ENCODE measurements around the gene PCSK4.
A peak's percentile ranks its signal among the peaks of the same experiment; 100 is the strongest.

Gene PCSK4

DNA sequence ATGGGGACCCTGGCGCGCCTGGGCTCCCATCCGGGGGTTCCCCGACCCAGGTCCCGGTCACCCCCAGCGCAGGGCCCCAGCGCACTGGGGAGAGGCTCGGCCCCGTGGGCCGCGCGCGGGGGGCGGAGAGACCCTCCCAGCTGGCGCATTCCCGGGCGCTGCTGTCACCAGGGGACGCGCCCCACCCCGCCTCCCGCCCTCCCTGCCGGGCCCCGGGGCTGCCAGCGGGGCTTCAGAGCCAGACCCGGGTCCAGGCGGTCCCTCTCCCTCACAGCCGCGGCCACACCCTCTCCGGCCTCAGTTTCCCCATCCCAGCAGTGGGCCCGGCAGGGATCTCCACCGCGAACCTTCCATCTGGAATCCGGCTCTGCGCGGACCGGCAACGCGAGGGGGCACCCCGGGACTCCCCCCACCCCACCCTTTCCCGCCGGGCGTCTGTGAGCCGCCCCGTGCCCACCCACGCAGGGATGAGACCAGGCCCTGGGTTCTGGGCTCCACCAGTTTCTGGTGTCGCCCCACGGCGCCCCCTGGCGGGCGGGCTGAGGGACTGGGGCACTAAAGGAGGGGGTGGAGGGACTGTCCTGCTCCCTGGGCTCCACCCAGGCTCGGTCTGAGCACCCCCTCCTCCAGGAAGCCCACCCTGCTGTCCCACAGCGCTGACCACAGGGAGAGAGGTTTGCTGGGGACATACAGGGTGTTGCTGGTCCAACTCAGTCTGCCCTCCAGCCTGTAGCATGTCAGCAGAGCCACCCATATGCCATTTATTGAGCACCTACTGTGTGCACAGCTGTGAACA is 23.5 kb upstream of the PCSK4 start:
- Histone ChIP-seq H3K9me2 (replicated peaks; ENCODE audit: insufficient read depth, low read length) (no peaks in the 10 kb centered on the region), H3K27ac (ENCODE audit: low read depth, low read length) (no peak overlapping the region), H3K79me2 (ENCODE audit: insufficient read depth, low read length) (no peaks in the 10 kb centered on the region), H3K4me3 (ENCODE audit: insufficient read depth, low read length, poor library complexity, severe bottlenecking) (no peak overlapping the region), H3K9me3 (ENCODE audit: insufficient read depth, low read length) (no peaks in the 10 kb centered on the region), H3K9ac (ENCODE audit: low read length) (no peak overlapping the region), H3K4me2 (ENCODE audit: low read depth, low read length, poor library complexity, severe bottlenecking) (peak overlapping the region; percentile 18), H3F3A (ENCODE audit: insufficient read depth) (no peaks in the 10 kb centered on the region), H3K36me3 (ENCODE audit: low read length) (no peaks in the 10 kb centered on the region), H2AFZ (ENCODE audit: low read depth, low read length, severe bottlenecking) (no peak overlapping the region), H3K27me3 (ENCODE audit: low read length) (no peaks in the 10 kb centered on the region), H4K20me1 (ENCODE audit: low read depth, low read length) (no peaks in the 10 kb centered on the region)
- TF ChIP-seq CTCF (IDR thresholded peaks at IDR 0.05; ENCODE audit: insufficient read depth, low read length, poor library complexity, severe bottlenecking): peak; percentile 37
- TF ChIP-seq EZH2phosphoT487 (conservative IDR thresholded peaks at IDR 0.05; ENCODE audit: low read length): no peak

DNA sequence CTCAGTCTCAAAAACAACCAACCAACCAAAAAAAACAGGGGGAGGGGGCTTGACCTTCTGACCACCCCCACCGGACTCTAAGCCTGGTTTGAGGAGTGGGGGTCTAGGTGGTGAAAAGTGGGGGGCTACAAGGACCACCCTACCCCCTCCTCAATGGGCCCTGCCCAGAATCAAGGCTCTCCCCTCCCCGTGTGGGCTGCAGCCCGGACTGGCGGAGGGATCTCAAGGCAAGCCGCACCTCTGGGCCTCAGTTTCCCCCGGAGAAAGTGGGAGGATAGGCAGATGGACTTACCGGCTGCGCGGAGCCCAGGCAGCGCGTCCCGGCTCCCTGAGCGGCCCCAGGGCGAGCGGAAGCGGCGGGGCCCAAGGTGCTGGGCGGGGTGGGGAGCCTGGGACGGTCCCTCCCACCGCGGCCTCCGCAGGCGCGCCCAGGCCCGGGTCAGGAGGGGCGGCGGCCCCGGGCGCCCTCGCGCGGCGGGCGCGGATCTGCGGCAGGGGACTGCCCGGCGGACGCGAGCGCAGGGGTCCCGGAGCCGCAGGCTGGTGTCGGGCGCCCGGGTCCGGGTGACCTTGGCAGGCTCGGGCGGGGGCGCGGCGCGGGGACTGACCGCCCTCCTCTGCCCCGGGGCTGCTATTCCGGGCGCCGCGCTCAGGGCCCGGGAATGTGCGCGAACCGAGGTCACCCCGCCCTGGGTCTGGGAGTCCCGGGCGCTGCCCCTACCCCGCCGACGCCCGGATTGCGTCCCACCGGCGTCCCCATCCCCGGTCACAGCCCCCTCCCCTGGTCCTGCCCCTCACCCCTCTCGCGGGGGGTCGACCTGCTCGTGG is 22.7 kb upstream of the PCSK4 start, which contains the start of gene ADAMTSL5:
Gene ADAMTSL5, minus strand, starts transcription at position 349 of the 828 bp plus-strand sequence. CDS start 2,076 bp downstream, outside the sequence.
- TF ChIP-seq EZH2phosphoT487 (conservative IDR thresholded peaks at IDR 0.05; ENCODE audit: low read length) (no peak), CTCF (IDR thresholded peaks at IDR 0.05; ENCODE audit: insufficient read depth, low read length, poor library complexity, severe bottlenecking) (no peak)
- H3K36me3 ChIP-seq (ENCODE audit: low read length): no peaks in the 10 kb centered on the region
- no peaks in the 10 kb centered on the region for H3K9me2 ChIP-seq (replicated peaks; ENCODE audit: insufficient read depth, low read length)
- no peaks in the 10 kb centered on the region for H3K79me2 ChIP-seq (ENCODE audit: insufficient read depth, low read length)
- no peaks in the 10 kb centered on the region for H4K20me1 ChIP-seq (ENCODE audit: low read depth, low read length)
- H3K4me3 ChIP-seq (ENCODE audit: insufficient read depth, low read length, poor library complexity, severe bottlenecking): peak within 1 kb of the TSS; percentile 47
- H3K27ac ChIP-seq (ENCODE audit: low read depth, low read length): no peak within 1 kb of the TSS
- H3K9me3 ChIP-seq (ENCODE audit: insufficient read depth, low read length): no peaks in the 10 kb centered on the region
- peak within 1 kb of the TSS; percentile 50 for H3K4me2 ChIP-seq (ENCODE audit: low read depth, low read length, poor library complexity, severe bottlenecking)
- no peak within 1 kb of the TSS for H2AFZ ChIP-seq (ENCODE audit: low read depth, low read length, severe bottlenecking)
- no peaks in the 10 kb centered on the region for H3F3A ChIP-seq (ENCODE audit: insufficient read depth)
- peak within 1 kb of the TSS; percentile 38; the same call in 1 of the 2 replicates for H3K9ac ChIP-seq (ENCODE audit: low read length)
- no peaks in the 10 kb centered on the region for H3K27me3 ChIP-seq (ENCODE audit: low read length)

DNA sequence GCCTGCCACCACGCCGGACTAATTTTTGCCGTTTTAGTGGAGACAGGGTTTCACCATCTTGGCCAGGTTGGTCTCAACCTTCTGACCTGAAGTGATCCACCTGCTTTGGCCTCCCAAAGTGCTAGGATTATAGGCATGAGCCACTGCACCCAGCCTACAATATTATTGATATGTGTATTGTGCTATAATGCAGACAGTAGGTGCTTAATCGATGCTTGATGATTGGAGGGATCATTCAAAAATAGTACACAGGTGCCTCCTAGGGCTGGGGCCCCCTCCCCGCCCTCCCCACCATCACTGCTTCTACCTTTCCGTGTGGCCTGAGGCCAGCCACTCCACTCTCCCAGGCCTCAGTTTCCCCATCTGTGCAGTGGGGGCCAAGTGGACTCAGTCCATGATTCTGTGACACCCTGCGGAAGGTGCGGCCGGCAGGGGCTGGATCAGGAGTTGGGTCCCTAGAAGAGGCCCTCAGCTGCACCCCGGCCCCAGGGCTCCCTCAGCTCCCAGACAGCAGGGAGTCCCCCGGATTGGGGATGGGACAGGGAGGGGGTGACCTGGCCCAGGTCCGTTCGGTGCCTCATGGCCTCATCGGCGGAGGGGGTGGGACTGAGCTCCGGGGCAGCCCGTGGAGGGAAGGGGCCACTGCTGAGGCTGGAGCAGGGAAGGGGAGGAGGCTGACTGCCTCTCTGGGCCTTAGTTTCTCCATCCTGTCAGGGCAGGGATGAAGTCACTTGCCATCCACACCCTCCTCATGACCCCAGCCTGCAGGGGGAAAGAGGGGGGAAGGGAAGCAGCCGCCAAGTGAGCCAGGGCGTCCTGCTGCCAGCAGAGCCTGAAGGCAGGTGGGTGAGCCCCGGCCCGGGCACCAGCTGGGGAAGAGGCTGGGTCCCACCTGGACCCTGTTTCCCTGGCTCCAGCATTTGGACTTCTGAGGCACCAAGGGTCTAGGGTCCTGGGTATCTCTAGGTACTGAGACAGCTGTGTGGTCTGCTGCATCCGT is 21.5 kb upstream of the PCSK4 start:
- no peaks in the 10 kb centered on the region for H3K36me3 ChIP-seq (ENCODE audit: low read length)
- no peaks in the 10 kb centered on the region for H3K79me2 ChIP-seq (ENCODE audit: insufficient read depth, low read length)
- H3K9me2 ChIP-seq (replicated peaks; ENCODE audit: insufficient read depth, low read length): no peaks in the 10 kb centered on the region
- H2AFZ ChIP-seq (ENCODE audit: low read depth, low read length, severe bottlenecking): no peak overlapping the region
- H4K20me1 ChIP-seq (ENCODE audit: low read depth, low read length): no peaks in the 10 kb centered on the region
- no peak overlapping the region for H3K27ac ChIP-seq (ENCODE audit: low read depth, low read length)
- no peaks in the 10 kb centered on the region for H3K9me3 ChIP-seq (ENCODE audit: insufficient read depth, low read length)
- no peak overlapping the region for H3K4me3 ChIP-seq (ENCODE audit: insufficient read depth, low read length, poor library complexity, severe bottlenecking)
- H3K9ac ChIP-seq (ENCODE audit: low read length): no peak overlapping the region
- H3F3A ChIP-seq (ENCODE audit: insufficient read depth): no peaks in the 10 kb centered on the region
- TF ChIP-seq CTCF (IDR thresholded peaks at IDR 0.05; ENCODE audit: insufficient read depth, low read length, poor library complexity, severe bottlenecking) (no peak), EZH2phosphoT487 (conservative IDR thresholded peaks at IDR 0.05; ENCODE audit: low read length) (no peak)
- H3K27me3 ChIP-seq (ENCODE audit: low read length): no peaks in the 10 kb centered on the region
- H3K4me2 ChIP-seq (ENCODE audit: low read depth, low read length, poor library complexity, severe bottlenecking): no peak overlapping the region

All from SU-DHL-6 (cell line).